Measurements from ENCODE around the gene KLHL12. TPM values are rescaled to one million over a fixed set of nuclear protein-coding genes. Genes with fewer than 3 reads are reported as not detected.

Gene KLHL12
- total RNA-seq, 2 experiments from 2014 or later = 32.1 to 39.1 TPM

DNA sequence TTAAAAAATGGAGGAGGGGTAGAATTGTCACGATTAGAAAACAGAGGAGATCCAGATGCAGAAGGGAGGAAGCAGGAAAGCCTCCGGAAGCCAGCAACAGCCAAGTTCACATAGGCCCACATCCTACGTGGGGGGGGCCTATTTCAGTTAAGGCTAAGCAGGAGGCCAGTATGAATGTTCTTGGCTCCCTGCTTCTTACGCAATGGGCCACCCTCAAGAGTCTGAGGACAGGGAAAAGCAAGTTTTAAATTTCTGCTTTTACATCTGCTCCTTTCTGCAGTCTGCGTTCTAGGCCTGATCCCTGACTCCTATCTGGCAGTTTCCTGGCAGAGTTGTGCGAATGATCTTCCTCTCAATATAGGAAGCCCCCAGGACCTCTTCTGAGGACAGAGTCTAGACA, 68.7 kb downstream of the KLHL12 start:
- peaks cover 31% of the 10 kb centered on the region for H3K27me3 Mint-ChIP-seq
- H3K27ac Mint-ChIP-seq = no peak overlapping the region
- H3K36me3 Mint-ChIP-seq (ENCODE audit: low read depth) = no peaks in the 10 kb centered on the region
- intact Hi-C loops (cut with DNase I, micrococcal nuclease) = no loop called here
- no peak for ATAC-seq
- H3K4me1 Mint-ChIP-seq = peaks cover 8% of the 10 kb centered on the region
- no peak for DNase-seq
- no peaks in the 10 kb centered on the region for H3K9me3 Mint-ChIP-seq (ENCODE audit: low read depth)
- POLR2A ChIA-PET = no interaction called here
- H3K4me3 Mint-ChIP-seq = no peak overlapping the region
- CTCF ChIA-PET = interaction anchor here (1.4 kb wide), 1 partner anchor 8 kb away, joined by 3 read pairs; no protein-coding TSS in a partner anchor

GRCh38 chr1:202857136-202857610, 69.9 kb downstream of the KLHL12 start:
- H3K36me3 Mint-ChIP-seq (ENCODE audit: low read depth) = no peaks in the 10 kb centered on the region
- no peak overlapping the region for H3K4me3 Mint-ChIP-seq
- no peak overlapping the region for H3K27ac Mint-ChIP-seq
- H3K4me1 Mint-ChIP-seq = peaks cover 8% of the 10 kb centered on the region
- intact Hi-C loops (cut with DNase I, micrococcal nuclease) = no loop called here
- peaks cover 21% of the 10 kb centered on the region for H3K27me3 Mint-ChIP-seq
- ATAC-seq (no peak), DNase-seq (no peak)
- CTCF ChIA-PET = interaction anchor here (0.6 to 1.0 kb wide), 3 partner anchors 106 to 189 kb away, joined by 3 read pairs; no protein-coding TSS in a partner anchor
- no peaks in the 10 kb centered on the region for H3K9me3 Mint-ChIP-seq (ENCODE audit: low read depth)
- POLR2A ChIA-PET = no interaction called here

DNA sequence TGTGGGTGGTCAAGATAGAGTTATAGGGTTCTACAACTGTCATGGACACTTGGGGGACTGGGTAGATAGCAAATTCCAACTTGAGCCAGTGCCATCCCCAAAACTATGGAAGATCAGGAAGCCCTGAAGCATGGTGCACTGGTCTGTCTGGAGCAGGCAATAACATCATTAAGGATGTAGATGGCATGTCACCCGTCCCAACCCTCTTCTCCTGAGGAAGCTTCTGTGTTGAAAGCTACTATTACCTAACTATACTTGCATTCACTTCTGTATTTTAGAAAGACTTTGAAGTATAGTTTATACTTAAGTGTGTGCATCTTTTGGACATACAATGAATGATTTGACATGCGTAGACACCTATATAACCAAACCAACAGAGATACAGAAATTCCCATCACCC, 71.0 kb downstream of the KLHL12 start:
- no peaks in the 10 kb centered on the region for H3K9me3 Mint-ChIP-seq (ENCODE audit: low read depth)
- CTCF ChIA-PET = interaction anchor here (1.1 kb wide), 1 partner anchor 10 kb away, joined by 3 read pairs; no protein-coding TSS in a partner anchor

DNA sequence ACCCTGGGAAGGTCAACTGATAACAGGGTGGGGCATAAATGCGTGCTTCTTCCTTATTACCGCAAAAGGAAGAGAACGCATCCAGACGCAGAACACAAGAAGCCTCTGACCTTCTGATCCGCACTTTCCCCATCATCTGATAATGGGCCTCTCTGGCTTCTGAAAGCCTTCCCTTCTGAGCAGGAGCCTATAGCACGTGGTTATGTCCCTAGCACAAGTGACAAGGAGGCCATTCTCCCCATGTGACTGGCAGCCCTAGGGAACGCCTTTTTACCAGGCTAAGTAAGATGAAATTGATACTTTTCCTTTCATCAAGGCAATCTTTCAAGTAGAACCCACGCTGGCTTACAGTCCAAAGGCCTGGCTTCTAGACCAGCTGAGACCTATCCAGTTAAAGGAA, 72.2 kb downstream of the KLHL12 start:
- no peaks in the 10 kb centered on the region for H3K9me3 Mint-ChIP-seq (ENCODE audit: low read depth)
- H3K36me3 Mint-ChIP-seq (ENCODE audit: low read depth) = no peaks in the 10 kb centered on the region
- no peak overlapping the region for H3K4me3 Mint-ChIP-seq
- H3K27me3 Mint-ChIP-seq = peaks cover 1% of the 10 kb centered on the region
- DNase-seq = no peak
- intact Hi-C loops (cut with DNase I, micrococcal nuclease) = no loop called here
- H3K4me1 Mint-ChIP-seq = no peaks in the 10 kb centered on the region
- CTCF ChIA-PET = interaction anchor here (0.5 to 1.4 kb wide), 4 partner anchors 49 to 662 kb away, joined by 3 to 4 read pairs (median 3); no protein-coding TSS in a partner anchor
- POLR2A ChIA-PET = no interaction called here
- no peak overlapping the region for H3K27ac Mint-ChIP-seq
- no peak for ATAC-seq

More for the DNA sequence above, 71.0 kb downstream of the KLHL12 start:
- intact Hi-C loops (cut with DNase I, micrococcal nuclease) = no loop called here
- POLR2A ChIA-PET = no interaction called here
- Mint-ChIP-seq H3K36me3 (ENCODE audit: low read depth) (no peaks in the 10 kb centered on the region), H3K27me3 (peaks cover 11% of the 10 kb centered on the region), H3K27ac (no peak overlapping the region), H3K4me1 (peaks cover 3% of the 10 kb centered on the region), H3K4me3 (no peak overlapping the region)
- DNase-seq (no peak), ATAC-seq (no peak)

DNA sequence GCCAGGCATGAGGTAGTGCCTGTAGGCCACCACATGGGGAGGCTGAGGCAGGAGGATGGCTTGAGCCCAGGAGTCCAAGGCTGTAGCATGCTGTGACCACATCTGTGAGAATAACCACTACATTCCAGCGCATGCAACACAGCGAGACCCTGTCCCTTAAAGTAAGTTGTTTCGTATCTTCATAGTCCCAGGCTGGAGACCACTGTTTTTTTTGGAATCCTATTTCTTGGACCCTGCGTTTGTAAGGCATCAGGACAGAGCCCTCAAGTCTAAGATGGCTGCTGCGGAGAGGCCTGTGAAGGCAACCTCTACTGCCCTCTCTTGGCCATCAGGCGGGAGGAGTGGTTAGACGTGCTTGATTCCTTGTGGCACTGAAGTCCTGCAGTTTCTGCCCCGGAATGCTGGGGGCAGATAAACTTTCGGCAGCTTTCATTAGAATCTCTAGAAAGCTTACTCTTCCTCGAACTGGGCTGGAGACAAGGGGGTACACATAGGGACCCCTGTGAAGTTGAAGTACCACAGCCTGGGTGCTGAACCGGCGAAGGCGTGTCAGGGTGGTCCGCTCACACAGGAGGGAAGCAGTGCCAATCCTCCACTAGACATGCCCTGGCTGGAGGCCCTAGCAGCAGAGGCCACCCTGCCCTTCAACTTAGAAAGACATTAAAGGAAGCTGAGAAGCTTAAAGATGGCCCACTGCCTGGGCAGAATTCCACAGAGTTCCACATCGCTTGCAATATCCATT, 74.7 kb downstream of the KLHL12 start:
- Mint-ChIP-seq H3K36me3 (ENCODE audit: low read depth) (no peaks in the 10 kb centered on the region), H3K27me3 (no peaks in the 10 kb centered on the region), H3K9me3 (ENCODE audit: low read depth) (no peaks in the 10 kb centered on the region), H3K4me3 (no peak overlapping the region), H3K27ac (no peak overlapping the region), H3K4me1 (peaks cover 6% of the 10 kb centered on the region)
- ATAC-seq (peak; percentile 80), DNase-seq (peak; percentile 70)
- CTCF ChIA-PET = interaction anchor here (0.6 to 1.2 kb wide), 6 partner anchors 12 to 744 kb away, joined by 3 to 9 read pairs (median 3); no protein-coding TSS in a partner anchor
- intact Hi-C loops (cut with DNase I, micrococcal nuclease) = loop anchor here (2.0 kb wide), 2 partner anchors 102 to 130 kb away; no protein-coding TSS in a partner anchor
- POLR2A ChIA-PET = no interaction called here

DNA sequence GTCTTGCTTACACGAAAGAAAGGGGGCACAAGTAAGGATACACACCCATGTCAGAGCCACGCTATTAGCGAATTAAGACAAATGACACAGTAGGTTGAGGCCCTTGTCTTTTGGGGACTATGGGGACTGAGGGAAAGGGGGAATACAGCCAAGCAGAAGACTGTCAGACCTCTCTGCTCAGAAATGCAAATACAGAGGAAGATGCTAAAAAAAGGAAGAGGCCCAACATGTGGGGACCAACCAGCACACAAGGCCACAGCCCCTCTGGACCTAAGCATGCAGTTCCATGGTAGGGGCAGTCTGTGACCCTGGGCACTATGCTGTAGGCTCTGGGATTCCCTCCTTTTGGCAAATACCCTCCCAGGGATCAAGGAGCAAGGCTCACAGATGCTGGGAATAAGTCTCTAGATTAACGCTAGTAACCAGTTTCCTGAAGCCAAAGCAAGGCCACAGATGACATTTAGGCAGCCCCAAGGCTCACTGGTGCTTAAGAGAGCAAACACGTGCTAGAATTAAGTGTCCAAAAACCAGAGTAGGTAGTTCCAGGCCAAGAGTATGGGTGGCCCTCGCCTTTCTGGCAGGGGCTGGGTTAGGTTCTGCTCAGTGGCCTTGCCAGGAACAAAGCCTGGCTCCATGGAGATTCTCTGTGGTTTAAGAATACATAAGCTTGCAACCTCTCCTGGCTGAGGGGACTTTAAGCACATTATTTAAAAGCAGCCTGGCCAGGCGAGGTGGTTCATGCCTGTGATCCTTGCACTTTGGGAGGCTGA, 76.3 kb downstream of the KLHL12 start:
- ATAC-seq (no peak), DNase-seq (no peak)
- no peaks in the 10 kb centered on the region for H3K36me3 Mint-ChIP-seq (ENCODE audit: low read depth)
- CTCF ChIA-PET = interaction anchor here (0.7 to 1.2 kb wide), 3 partner anchors 100 to 366 kb away, joined by 3 to 9 read pairs (median 3); no protein-coding TSS in a partner anchor
- intact Hi-C loops (cut with DNase I, micrococcal nuclease) = no loop called here
- peaks cover 2% of the 10 kb centered on the region for H3K27me3 Mint-ChIP-seq
- H3K4me3 Mint-ChIP-seq = no peak overlapping the region
- peaks cover 6% of the 10 kb centered on the region for H3K4me1 Mint-ChIP-seq
- H3K27ac Mint-ChIP-seq = no peak overlapping the region
- H3K9me3 Mint-ChIP-seq (ENCODE audit: low read depth) = no peaks in the 10 kb centered on the region
- POLR2A ChIA-PET = interaction anchor here (0.6 kb wide), 1 partner anchor 546 kb away, joined by 3 read pairs; no protein-coding TSS in a partner anchor

DNA sequence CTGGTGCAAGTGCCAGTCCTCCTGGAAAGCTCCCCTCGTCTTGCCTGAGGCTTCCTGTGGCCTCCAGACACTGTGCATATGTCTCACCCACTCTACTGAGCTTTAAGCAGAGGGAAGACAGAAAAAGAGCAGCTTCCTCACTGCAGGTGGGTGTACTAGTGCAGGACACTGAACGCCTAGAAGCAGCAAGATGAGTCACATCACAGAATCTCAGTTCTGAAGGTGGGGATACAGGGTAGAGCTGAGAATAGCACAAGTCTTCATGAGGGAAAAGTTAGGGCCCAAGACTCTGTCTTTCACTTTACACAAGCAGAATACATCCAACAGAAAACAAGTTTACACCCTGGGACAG, 78.9 kb downstream of the KLHL12 start:
- Mint-ChIP-seq H3K9me3 (ENCODE audit: low read depth) (no peaks in the 10 kb centered on the region), H3K27ac (no peak overlapping the region), H3K27me3 (peaks cover 2% of the 10 kb centered on the region), H3K4me3 (no peak overlapping the region), H3K4me1 (peaks cover 6% of the 10 kb centered on the region), H3K36me3 (ENCODE audit: low read depth) (no peaks in the 10 kb centered on the region)
- ATAC-seq (peak; percentile 83), DNase-seq (no peak)
- CTCF ChIA-PET = interaction anchor here (0.6 to 2.0 kb wide), 3 partner anchors 42 to 191 kb away, joined by 3 to 7 read pairs (median 3); no protein-coding TSS in a partner anchor
- POLR2A ChIA-PET = interaction anchor here (0.6 kb wide), 1 partner anchor 105 kb away, joined by 4 read pairs; no protein-coding TSS in a partner anchor
- intact Hi-C loops (cut with DNase I, micrococcal nuclease) = no loop called here

DNA sequence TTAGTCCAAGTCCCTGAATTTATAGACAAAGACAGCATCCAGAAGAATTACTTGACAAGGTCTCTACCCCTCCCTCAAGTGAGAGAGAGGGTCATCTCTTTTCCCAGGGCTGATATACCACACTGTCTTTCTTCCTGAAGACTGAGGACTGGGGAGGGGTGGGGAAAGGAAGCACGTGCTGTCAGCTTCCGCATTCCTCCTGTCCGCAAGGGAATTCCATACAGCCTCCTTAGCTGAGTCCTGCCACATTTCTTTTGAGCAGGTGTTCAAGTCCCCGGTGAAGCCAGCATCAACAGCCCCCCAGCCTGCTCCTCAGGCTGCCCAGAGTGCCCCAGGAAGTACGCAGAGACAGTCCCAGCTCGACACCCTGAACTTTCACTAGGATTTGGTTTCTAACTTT, 82.1 kb downstream of the KLHL12 start:
- CTCF ChIA-PET = no interaction called here
- DNase-seq = no peak

DNA sequence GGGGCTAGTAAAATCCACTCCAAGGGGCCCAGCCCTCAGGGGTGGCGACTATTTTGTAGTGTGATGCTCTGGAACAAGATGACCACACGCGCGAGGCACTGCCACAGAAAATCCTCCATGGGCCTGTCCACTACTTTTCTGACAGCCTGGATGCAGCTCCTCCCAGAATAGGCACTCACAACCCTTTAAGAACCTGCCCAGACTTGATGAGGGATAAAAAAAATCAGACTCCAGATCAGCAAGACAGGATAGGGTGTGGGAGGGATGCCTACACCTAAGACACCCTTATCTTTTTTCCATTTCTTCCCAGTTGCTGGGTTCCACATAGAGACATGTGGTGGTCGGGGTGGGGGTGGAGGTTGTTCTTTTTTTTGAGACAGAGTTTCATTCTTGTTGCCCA, 82.8 kb downstream of the KLHL12 start:
- POLR2A ChIA-PET = no interaction called here
- CTCF ChIA-PET = no interaction called here
- DNase-seq = no peak

More for the DNA sequence above, 82.1 kb downstream of the KLHL12 start:
- no peaks in the 10 kb centered on the region for H3K36me3 Mint-ChIP-seq (ENCODE audit: low read depth)
- POLR2A ChIA-PET = interaction anchor here (0.7 kb wide), 1 partner anchor 689 kb away, joined by 3 read pairs; no protein-coding TSS in a partner anchor
- intact Hi-C loops (cut with DNase I, micrococcal nuclease) = no loop called here
- peaks cover 6% of the 10 kb centered on the region for H3K4me1 Mint-ChIP-seq
- H3K27ac Mint-ChIP-seq = no peak overlapping the region
- H3K4me3 Mint-ChIP-seq = no peak overlapping the region
- ATAC-seq = no peak
- peaks cover 2% of the 10 kb centered on the region for H3K27me3 Mint-ChIP-seq
- H3K9me3 Mint-ChIP-seq (ENCODE audit: low read depth) = no peaks in the 10 kb centered on the region

GRCh38 chr1:202843081-202843480, 84.0 kb downstream of the KLHL12 start:
- H3K9me3 Mint-ChIP-seq (ENCODE audit: low read depth) = no peaks in the 10 kb centered on the region
- intact Hi-C loops (cut with DNase I, micrococcal nuclease) = no loop called here
- POLR2A ChIA-PET = no interaction called here

More for the DNA sequence above, 82.8 kb downstream of the KLHL12 start:
- ATAC-seq = no peak
- no peaks in the 10 kb centered on the region for H3K9me3 Mint-ChIP-seq (ENCODE audit: low read depth)
- intact Hi-C loops (cut with DNase I, micrococcal nuclease) = no loop called here
- peaks cover 6% of the 10 kb centered on the region for H3K4me1 Mint-ChIP-seq
- no peak overlapping the region for H3K4me3 Mint-ChIP-seq
- peaks cover 2% of the 10 kb centered on the region for H3K27me3 Mint-ChIP-seq
- no peak overlapping the region for H3K27ac Mint-ChIP-seq
- H3K36me3 Mint-ChIP-seq (ENCODE audit: low read depth) = no peaks in the 10 kb centered on the region

More at GRCh38 chr1:202843081-202843480, 84.0 kb downstream of the KLHL12 start:
- Mint-ChIP-seq H3K27ac (no peak overlapping the region), H3K27me3 (peaks cover 2% of the 10 kb centered on the region), H3K4me3 (no peak overlapping the region), H3K4me1 (peaks cover 3% of the 10 kb centered on the region), H3K36me3 (ENCODE audit: low read depth) (no peaks in the 10 kb centered on the region)
- CTCF ChIA-PET = interaction anchor here (0.5 kb wide), 1 partner anchor 40 kb away, joined by 3 read pairs; no protein-coding TSS in a partner anchor
- DNase-seq = no peak
- ATAC-seq = no peak
